H7 (cell line): ENCODE measurements around the gene SEMA3B. TPM values are rescaled to one million over a fixed set of nuclear protein-coding genes. Genes with fewer than 3 reads are reported as not detected.

Experiments
- DNase-seq: peaks from one replicate; pipeline ENCODE4 v3.0.0; 2012
- H3K27me3 ChIP-seq: 2 replicates; pipeline ENCODE4 v1.6.0; 2011; ENCODE audit warnings: mild to moderate bottlenecking, low read length; ENCODE audit not compliant: control insufficient read depth, insufficient read depth
- H3K36me3 ChIP-seq: replicated peaks from 2 replicates; pipeline ENCODE4 v1.5.1; 2011; ENCODE audit warnings: low read length; ENCODE audit not compliant: control insufficient read depth, insufficient read depth
- H3K4me3 ChIP-seq: 2 replicates; pipeline ENCODE4 v1.5.1; 2011; ENCODE audit warnings: low read depth, mild to moderate bottlenecking, control low read depth, low read length, moderate library complexity; ENCODE audit not compliant: insufficient read depth
- total RNA-seq: library from RNA; depleted of rRNA; stranded (reverse); fragments of >200 nt; shearing (Covaris generic); gene quantifications from 2 replicates; pipeline ENCODE4 v1.2.3, GENCODE V29; 2014

Gene SEMA3B
- total RNA-seq, 1 experiment from 2014 or later, result 2.8 TPM

DNA sequence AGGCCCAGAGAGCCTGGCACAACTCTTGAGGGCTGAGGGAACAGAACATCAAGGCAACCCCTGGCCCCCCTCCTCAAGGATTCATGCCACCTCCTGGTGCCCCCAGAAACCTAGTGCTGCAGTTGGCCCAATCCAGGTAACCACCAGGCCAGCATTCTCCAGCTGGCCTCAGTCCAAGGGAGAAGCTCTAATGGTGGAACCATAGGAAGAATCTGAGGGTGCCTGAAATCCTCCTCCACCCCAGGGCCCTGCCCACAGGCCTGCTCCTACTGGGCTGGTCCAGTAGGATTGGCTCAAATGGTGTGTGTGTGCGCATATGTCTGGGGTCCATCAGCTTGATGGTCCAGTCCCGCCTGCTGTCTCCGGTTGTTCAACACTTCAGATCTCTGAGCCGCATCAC, 45.9 kb downstream of the SEMA3B start:
- DNase-seq, result no peak
- no peaks in the 10 kb centered on the region for H3K27me3 ChIP-seq
- H3K4me3 ChIP-seq, result no peak overlapping the region

DNA sequence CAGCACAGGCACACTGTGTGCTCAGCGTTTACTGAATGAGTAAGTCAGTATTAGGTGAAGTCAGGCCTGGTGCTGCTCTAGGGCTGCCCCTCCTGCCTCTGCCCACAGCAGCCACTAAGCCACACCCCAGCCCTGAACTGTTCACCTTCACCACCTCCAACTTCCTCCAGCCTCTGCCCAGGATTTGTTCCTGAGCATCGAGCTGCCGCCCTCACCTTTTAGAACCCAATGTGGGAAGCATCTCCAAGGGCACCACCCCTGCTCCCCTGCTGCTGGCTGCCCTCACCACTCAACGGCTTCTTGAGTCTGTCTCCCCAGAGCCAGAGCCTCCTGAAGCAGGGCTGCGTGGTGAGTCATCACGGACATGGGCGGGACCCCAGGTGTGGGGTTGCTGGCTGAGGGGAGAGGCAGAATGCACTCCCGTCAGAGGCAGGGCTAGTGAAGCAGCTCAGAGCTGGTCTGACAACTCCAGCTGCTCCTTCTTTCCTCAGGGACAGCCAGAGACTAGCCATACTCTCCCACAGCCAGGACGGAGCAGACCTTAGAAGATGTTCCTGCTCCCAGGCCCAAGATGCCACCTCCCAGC, 47.8 kb downstream of the SEMA3B start:
- DNase-seq, result no peak
- Histone ChIP-seq H3K27me3 (no peaks in the 10 kb centered on the region), H3K4me3 (no peak overlapping the region), H3K36me3 (peaks cover 31% of the 10 kb centered on the region)

More for the DNA sequence above, 45.9 kb downstream of the SEMA3B start:
- peaks cover 30% of the 10 kb centered on the region for H3K36me3 ChIP-seq

DNA sequence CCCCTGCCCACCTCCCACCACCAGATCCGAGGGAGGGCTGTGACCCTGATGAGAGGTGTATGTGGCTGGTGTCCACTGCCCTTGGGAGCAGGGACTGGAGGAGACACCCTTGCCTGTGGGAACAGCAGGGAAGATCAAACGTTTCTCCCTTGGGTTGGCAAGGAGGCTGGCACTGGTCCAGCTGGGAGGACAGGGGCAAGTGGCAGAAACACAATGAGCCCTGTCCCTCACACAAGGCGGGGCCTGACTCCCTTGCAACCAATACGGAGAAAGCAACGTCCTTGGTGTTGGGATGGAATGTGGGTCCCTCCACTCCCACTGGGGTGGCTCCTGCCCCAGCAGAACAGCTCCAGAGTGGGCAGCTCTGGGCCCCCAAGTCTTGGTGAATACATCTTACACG, 48.4 kb downstream of the SEMA3B start:
- H3K4me3 ChIP-seq, result no peak overlapping the region
- no peak for DNase-seq
- H3K27me3 ChIP-seq, result no peaks in the 10 kb centered on the region
- H3K36me3 ChIP-seq, result peaks cover 31% of the 10 kb centered on the region

DNA sequence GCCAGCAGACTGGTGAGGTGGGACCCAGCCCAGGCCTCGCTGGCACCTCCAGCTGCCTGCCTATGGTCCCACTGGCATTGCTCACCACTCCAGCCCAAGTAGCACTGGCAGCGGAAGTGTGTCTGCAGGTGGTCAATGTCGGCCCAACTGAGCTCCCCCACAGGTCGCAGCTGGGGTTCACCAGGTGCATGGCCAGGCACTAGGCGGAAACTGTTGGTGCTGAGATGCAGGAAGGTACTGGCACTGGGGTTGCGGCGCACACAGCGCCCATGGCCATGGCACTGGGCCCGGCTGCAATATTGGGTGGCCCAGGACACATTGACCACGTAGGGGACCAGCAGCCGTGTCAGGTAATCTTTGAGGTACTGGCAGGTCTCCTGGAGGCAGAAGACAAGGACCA, 49.2 kb downstream of the SEMA3B start:
- no peak overlapping the region for H3K4me3 ChIP-seq
- peaks cover 31% of the 10 kb centered on the region for H3K36me3 ChIP-seq
- H3K27me3 ChIP-seq, result no peaks in the 10 kb centered on the region
- DNase-seq, result no peak

DNA sequence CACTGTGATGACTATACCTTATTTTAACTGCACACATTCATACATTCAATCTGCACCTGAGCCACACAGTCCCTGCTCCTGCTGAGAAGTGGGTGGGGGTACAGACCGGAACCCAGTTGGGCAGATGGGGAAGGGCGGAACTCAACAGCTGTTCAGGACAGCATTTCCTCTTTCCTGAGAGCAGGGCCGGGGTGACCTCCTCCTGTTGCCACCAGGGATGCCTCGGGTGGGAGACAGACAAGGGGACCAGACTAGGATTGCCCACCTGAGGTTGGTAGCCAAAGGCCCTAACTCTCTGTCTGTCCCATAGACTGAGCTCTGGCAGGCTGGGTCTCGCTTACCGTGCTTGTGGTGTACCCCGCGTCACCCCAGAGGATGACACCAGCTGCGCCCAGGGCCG, 49.7 kb downstream of the SEMA3B start:
- H3K27me3 ChIP-seq, result no peaks in the 10 kb centered on the region
- no peak overlapping the region for H3K4me3 ChIP-seq
- peaks cover 31% of the 10 kb centered on the region for H3K36me3 ChIP-seq
- no peak for DNase-seq

DNA sequence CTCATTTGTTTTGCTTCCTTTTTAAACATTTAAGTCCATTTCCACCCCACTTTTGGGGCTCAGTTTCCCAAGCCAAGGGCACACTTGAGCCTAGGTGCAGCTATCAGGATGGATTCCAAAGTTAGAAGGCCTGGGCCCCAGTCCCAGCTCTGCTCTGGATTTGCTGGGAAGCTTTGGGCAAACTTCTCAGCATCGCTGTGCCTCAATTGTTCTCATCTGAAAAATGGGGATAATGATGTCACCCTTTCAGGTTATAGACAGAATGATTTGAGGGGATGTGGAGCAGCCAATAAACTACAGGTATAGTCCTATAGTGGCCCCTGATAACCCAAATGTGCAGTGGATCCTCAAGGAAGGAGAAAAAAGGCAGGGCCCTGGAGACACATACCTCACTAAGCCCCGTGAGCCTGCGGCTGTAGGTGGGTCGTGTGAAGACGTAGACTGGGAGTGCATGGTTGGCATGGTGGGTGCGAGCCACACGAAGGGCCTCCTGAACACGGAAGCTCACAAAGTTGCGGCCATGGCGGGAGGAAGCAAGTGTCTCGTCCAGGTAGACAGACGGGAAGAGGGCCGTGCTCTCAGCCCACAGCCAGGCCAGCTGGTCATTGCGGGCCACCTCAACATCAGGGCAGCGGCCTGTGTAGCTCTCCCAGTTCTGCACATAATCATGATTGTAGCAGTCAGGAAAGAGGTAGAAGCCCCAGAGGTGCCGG, 50.4 kb downstream of the SEMA3B start:
- Histone ChIP-seq H3K27me3 (no peaks in the 10 kb centered on the region), H3K36me3 (peaks cover 33% of the 10 kb centered on the region), H3K4me3 (no peak overlapping the region)
- no peak for DNase-seq

DNA sequence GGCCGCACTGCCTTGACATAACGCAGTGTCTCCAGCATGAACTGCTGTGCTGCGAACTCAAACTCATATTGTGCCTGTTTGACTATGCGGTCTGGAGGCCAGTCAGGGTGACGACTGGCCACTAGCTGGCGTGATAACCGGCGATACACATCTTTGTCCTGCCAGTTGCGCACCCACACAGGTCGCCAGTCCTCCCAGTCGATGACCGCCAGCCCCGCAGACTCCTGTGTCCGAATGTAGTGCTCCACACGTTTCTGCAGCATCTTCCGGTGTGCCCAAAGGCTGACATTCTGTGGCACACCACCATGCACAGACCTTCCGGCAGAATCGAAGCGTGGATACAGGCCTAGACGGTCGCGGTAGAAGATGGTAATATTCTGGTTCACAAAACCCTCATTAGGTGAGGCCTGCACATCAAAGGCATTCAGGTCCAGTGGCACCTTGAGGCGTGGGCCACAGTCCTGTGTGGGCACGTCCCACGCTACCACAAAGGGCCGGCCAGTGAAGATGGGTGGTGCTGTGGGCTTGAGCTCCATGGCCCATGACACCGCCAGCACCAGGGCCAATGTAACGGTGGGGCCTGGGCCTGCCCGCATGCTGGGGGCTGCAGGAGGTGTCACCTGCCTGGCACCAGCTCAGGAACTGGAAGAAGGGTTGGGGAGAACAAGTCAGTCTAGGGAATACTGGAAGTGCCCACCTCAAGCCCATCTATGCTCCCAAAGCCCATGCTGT, 51.1 kb downstream of the SEMA3B start:
- H3K4me3 ChIP-seq, result peak overlapping the region; percentile 62
- no peaks in the 10 kb centered on the region for H3K27me3 ChIP-seq
- peaks cover 33% of the 10 kb centered on the region for H3K36me3 ChIP-seq
- no peak for DNase-seq

DNA sequence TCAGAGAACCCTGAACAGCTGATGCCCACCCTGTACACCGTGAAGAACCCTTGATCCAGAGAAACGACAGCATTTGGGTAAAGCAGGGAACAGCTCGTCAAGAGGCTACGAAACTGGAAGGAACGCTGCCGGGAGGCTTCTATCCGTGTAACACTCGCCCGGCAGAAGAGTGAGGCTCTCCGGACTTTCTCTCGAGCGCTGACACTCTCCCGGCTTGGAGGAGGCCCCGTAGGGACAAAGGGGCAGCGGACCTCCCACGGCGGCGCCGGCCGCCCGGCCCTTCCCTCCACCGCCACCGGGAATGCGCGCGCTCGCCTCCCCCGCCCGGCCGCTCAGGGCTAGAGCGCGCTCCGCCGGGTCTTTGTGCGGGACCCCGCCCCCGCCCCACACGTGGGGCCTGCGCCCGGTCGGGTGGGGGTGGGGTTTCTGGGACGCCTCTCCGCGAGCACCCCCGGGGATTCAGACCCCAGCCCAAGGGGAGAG, 51.9 kb downstream of the SEMA3B start:
- peak; percentile 98 for DNase-seq
- Histone ChIP-seq H3K27me3 (no peaks in the 10 kb centered on the region), H3K4me3 (peak overlapping the region; percentile 62), H3K36me3 (peaks cover 35% of the 10 kb centered on the region)

DNA sequence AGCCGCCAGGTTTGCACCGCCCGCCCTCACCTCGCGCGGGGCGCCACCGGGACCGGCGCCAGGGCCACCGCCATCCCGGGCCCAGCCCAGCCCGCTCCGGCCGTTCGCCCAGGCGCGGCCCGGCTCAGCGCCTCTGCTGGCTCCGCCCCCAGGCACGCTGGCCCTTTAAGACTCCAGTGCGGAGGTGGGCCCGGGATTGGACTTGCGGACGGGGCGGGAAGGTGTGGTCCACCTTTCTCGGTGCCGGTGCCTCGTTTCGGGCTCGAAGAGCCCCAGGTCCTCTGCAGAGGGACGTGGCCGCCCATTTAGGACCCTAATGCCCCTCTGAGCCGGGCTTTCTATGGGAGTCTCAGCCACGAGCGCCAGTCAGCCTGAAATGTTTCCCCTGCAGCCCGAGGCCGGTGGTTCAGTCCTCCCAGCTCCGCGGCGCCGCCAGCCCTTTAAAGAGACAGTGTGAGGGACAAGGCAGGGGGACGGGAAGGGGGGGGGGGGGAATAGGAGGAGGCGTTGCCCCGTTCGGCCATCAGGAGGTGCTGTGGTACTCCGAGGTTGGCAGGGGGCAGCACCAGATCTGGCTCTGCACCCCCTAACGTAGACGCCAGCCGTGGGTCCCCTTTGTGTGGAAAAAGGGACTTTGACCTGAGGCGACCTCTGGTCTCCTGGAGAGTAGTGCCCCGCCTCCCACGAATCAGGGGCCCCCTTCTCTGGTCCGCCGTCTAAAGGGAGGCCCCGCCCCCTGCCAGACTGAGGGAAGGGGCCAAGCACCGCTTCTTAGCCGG, 52.6 kb downstream of the SEMA3B start:
- H3K4me3 ChIP-seq, result peak overlapping the region; percentile 62
- DNase-seq, result peak; percentile 97
- no peaks in the 10 kb centered on the region for H3K27me3 ChIP-seq
- peaks cover 35% of the 10 kb centered on the region for H3K36me3 ChIP-seq

DNA sequence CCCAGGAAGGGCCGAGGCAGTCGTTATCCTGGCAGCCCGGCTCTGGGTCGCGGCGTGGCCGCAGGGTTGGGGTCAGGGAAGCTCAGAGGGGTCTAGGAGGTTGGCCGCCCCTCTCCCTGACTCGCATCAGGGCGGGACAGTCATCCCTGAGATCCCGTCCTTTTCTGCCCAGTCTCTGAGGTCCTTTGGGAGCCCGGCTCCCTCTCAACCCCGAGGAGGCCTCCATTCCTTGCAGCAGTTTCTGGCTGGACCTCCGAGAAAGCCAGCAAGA, 53.1 kb downstream of the SEMA3B start:
- H3K4me3 ChIP-seq, result peak overlapping the region; percentile 62
- DNase-seq, result no peak
- peaks cover 31% of the 10 kb centered on the region for H3K36me3 ChIP-seq
- H3K27me3 ChIP-seq, result no peaks in the 10 kb centered on the region

DNA sequence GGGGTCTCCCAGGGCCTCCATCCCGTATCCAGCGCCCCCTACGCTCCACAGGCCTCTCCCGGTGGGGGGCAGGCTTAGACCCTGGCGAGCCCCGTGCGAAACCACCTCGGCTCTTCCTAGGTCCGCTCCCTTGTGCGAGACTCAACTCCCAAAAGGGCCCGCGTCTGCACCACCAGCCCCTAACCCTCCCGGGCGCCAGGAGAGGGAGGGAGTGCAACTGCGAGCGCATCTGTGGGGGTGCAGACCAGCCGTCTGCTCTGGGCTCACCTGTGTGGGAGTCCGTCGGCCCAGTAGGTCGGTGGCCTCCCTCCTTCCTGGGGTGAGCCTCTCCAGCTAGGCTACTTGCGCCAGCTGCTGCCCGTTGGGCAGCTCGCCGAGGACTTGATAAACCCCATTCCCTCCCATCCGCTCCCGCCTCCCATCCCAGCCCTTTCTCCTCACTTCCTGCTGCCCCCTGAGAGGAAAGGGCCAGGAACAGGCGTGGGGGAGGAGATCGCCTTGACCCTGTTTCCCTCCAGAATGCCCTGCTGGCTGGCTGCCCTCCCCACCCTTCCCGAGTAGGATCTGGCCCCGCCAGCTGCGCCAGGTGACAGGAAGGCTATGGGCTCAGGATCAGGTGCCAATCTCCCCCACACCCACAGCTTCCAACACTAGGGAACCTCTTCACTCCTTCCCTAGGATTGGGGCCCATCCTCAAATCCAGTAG, 53.6 kb downstream of the SEMA3B start, which contains the start of gene HYAL2:
Gene HYAL2 (minus strand): TSS at position 360 of the 706 bp plus-strand sequence. CDS start 2,256 bp downstream, outside the sequence.
- peaks cover 26% of the 10 kb centered on the region for H3K36me3 ChIP-seq
- peak; percentile 85 for DNase-seq
- peak within 1 kb of the TSS; percentile 62 for H3K4me3 ChIP-seq
- H3K27me3 ChIP-seq, result no peaks in the 10 kb centered on the region

DNA sequence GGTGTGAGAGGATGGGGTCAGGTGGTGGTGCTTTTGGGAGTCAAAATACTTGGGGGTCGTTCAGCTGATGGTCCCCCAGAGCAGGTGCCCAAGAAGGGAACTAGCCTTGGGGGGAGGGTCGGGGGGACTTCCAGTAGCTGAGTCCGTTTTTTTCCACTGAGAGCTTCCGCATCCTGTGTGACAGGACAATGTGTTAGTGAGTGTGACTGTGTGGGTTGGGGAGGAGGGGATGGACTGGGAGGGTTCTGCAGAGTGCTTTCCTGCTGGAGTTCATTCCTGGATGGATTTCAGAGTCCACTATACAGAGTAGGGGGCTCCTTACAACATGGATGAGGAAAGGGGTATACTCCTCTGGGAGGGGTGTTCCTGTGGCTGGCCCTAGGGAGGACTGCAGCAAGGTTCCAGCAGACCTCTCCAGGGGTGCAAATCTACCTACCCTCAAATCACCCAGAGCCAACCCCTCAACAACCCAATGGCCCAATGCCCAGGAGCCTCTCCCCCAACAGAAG, 54.2 kb downstream of the SEMA3B start:
- DNase-seq, result no peak
- Histone ChIP-seq H3K36me3 (peaks cover 20% of the 10 kb centered on the region), H3K27me3 (no peaks in the 10 kb centered on the region), H3K4me3 (no peak overlapping the region)

DNA sequence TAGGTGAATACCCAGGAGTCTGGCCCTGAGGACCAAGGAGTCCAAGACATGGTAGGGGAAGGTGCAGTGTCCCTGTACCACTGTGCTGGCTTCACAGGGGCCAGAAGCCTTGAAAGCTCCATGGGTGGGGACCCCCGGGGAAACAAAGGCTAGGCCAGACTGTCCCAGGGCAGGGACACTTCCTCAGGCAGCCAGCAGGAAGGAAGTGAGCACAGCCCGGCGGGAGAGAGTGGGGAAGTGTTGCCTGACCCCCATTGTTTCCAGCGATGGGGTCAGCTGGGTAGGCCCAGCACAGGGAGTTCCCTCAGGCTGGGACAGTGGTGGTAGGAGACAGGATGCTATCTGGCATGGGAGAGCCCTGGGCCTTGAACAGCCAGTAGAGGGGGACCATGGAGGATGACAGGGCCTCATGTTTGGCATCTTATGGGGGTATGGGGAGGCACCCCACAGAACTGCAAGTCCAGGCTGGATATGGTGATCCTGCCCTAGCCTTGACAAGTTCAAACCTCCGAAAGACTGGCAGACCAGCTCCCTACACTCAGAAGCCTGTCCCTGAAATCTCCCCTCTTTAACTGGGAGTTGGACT, 54.8 kb downstream of the SEMA3B start:
- Histone ChIP-seq H3K4me3 (no peak overlapping the region), H3K27me3 (no peaks in the 10 kb centered on the region), H3K36me3 (peaks cover 15% of the 10 kb centered on the region)
- no peak for DNase-seq
